ENCODE data around the gene CD84. TPM values are rescaled to one million over a fixed set of nuclear protein-coding genes. Genes with fewer than 3 reads are reported as not detected.

The CD84 gene
- total RNA-seq, 1 donor from 2014 or later: 8.1 TPM

DNA sequence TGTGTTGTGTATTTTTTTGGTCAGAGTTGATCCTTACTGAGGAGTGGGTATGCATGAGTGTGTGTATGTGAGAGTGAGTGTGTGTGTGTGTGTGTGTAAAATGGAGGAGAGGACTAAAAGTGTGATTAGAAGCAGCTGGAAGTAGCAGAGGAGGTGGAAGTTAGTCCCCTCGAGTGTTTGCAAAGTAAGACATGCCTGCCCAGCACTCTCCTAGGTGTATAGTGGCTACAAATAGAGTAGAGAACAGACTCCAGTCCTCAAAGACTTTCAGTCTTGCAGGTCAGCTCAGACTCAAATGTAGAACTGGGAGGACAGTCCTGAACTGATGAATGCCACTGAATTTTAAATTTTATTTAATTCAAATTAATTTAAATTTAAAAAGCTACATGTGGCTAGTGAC lies 39.0 kb upstream of the CD84 start:
- Histone ChIP-seq H3K27me3 (no peaks in the 10 kb centered on the region), H3K36me3 (no peaks in the 10 kb centered on the region), H3K4me3 (no peak overlapping the region), H3K9me3 (no peaks in the 10 kb centered on the region), H3K27ac (no peak overlapping the region), H3K4me1 (no peaks in the 10 kb centered on the region)
- TF ChIP-seq POLR2AphosphoS5 (IDR thresholded peaks at IDR 0.05; ENCODE audit: insufficient read depth in 1 of 2, low read depth in 1 of 2) (no peak), POLR2A (IDR thresholded peaks at IDR 0.05) (no peak)
- TF ChIP-seq, protein P1, sequence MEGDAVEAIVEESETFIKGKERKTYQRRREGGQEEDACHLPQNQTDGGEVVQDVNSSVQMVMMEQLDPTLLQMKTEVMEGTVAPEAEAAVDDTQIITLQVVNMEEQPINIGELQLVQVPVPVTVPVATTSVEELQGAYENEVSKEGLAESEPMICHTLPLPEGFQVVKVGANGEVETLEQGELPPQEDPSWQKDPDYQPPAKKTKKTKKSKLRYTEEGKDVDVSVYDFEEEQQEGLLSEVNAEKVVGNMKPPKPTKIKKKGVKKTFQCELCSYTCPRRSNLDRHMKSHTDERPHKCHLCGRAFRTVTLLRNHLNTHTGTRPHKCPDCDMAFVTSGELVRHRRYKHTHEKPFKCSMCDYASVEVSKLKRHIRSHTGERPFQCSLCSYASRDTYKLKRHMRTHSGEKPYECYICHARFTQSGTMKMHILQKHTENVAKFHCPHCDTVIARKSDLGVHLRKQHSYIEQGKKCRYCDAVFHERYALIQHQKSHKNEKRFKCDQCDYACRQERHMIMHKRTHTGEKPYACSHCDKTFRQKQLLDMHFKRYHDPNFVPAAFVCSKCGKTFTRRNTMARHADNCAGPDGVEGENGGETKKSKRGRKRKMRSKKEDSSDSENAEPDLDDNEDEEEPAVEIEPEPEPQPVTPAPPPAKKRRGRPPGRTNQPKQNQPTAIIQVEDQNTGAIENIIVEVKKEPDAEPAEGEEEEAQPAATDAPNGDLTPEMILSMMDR (IDR thresholded peaks at IDR 0.05): no peak
- DNase-seq (ENCODE audit: extremely low spot score in 2 of 2): no peak
- intact Hi-C loops (cut with DNase I): no loop called here

DNA sequence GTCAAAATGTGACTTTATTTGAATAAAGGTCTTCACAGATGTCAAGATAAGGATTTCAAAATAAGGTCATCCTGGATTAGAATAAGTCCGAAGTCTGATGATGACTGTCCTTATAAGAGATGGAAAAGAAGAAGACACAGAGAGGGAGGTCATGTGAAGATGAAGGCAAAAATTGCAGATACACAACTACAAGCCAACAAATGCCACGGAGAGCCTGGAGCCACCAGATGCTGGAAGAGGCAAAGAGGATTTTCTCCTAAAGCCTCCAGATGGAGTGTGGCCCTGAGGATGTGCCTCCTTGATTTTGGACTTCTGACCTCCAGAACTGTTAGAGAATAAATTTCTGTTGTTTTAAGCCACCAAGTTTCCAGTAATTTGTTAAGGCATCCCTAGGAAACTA lies 36.4 kb upstream of the CD84 start:
- H3K27me3 ChIP-seq: no peaks in the 10 kb centered on the region
- no peak overlapping the region for H3K27ac ChIP-seq
- H3K9me3 ChIP-seq: no peaks in the 10 kb centered on the region
- DNase-seq (ENCODE audit: extremely low spot score in 2 of 2): no peak
- H3K4me3 ChIP-seq: no peak overlapping the region
- TF ChIP-seq POLR2AphosphoS5 (IDR thresholded peaks at IDR 0.05; ENCODE audit: insufficient read depth in 1 of 2, low read depth in 1 of 2) (no peak), POLR2A (IDR thresholded peaks at IDR 0.05) (no peak)
- TF ChIP-seq, protein P1 (IDR thresholded peaks at IDR 0.05): no peak
- no peaks in the 10 kb centered on the region for H3K36me3 ChIP-seq
- intact Hi-C loops (cut with DNase I): no loop called here
- no peaks in the 10 kb centered on the region for H3K4me1 ChIP-seq

GRCh38 chr1:160614410-160614809 lies 35.1 kb upstream of the CD84 start:
- H3K27ac ChIP-seq: no peak overlapping the region
- no peak for DNase-seq (ENCODE audit: extremely low spot score in 2 of 2)
- intact Hi-C loops (cut with DNase I): no loop called here
- TF ChIP-seq POLR2AphosphoS5 (IDR thresholded peaks at IDR 0.05; ENCODE audit: insufficient read depth in 1 of 2, low read depth in 1 of 2) (no peak), POLR2A (IDR thresholded peaks at IDR 0.05) (no peak)
- TF ChIP-seq, protein P1 (IDR thresholded peaks at IDR 0.05): no peak
- no peak overlapping the region for H3K4me3 ChIP-seq
- no peaks in the 10 kb centered on the region for H3K36me3 ChIP-seq
- no peaks in the 10 kb centered on the region for H3K27me3 ChIP-seq
- no peaks in the 10 kb centered on the region for H3K9me3 ChIP-seq
- H3K4me1 ChIP-seq: no peaks in the 10 kb centered on the region

DNA sequence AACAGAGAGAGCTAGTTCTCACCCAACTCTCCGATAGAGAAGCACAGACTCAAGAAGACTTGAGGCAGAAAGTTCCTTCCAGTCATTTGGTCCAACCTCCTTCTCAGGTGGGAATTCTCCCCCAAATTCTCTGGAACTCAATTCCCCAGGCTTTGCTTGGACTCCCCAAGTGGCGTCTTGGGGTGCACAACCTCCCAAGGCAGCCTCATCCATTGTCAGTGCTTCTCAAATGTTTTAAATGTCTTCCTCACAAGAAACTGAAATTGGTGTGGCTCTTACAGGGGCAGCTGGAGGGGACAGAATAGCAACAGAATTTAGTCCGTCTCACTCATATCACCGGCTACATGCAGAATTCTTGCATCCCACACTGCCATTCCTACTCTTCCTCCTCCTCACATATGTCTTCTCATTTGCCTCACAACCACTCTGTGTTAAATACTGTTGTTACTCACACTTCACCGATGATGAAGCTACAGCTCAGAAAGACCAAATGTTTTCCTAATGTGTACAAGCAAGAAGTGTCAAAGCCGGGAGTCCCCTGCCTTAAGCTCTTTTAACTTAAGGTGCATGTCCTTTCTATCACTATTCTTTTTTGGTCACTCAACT lies 33.4 kb upstream of the CD84 start:
- H3K4me3 ChIP-seq: no peak overlapping the region
- no peaks in the 10 kb centered on the region for H3K27me3 ChIP-seq
- DNase-seq (ENCODE audit: extremely low spot score in 2 of 2): no peak
- H3K36me3 ChIP-seq: no peaks in the 10 kb centered on the region
- intact Hi-C loops (cut with DNase I): no loop called here
- H3K27ac ChIP-seq: no peak overlapping the region
- H3K9me3 ChIP-seq: no peaks in the 10 kb centered on the region
- TF ChIP-seq POLR2A (IDR thresholded peaks at IDR 0.05) (no peak), POLR2AphosphoS5 (IDR thresholded peaks at IDR 0.05; ENCODE audit: insufficient read depth in 1 of 2, low read depth in 1 of 2) (no peak)
- TF ChIP-seq, protein P1 (IDR thresholded peaks at IDR 0.05): no peak
- no peaks in the 10 kb centered on the region for H3K4me1 ChIP-seq

DNA sequence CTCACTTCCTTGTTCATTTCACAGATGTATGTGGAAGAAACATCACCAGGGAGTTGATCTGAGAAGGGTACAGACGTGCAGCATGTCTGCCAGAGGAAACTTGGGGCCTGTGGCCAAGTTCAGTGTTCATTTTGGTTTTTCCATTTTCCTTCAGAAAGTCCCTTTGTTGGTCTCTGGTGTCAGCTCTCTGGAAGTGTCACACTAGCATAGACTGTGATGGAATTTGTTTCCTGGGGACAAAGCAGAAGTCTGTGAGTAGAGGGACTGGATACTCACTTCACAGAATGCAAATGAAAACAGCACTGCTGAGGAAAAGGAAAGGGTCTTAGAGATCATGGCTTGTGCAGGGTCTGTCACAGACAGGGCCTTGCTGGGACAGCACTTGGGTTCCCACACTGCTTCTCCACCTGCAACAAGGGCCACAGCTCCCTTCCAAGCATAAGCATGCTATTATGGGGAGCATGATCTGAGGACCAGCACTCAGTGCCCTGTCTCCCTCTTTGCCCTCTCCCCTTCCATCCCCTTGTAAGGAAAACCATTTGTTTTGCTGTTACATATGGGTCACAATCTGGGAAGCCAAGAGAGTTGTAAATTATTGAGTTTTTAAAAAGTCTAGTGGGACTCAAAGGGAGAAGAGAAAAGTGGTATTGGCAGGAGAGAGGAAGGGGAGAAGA lies 31.4 kb upstream of the CD84 start:
- Histone ChIP-seq H3K36me3 (no peaks in the 10 kb centered on the region), H3K27ac (no peak overlapping the region), H3K27me3 (no peaks in the 10 kb centered on the region), H3K4me3 (no peak overlapping the region), H3K9me3 (no peaks in the 10 kb centered on the region), H3K4me1 (no peaks in the 10 kb centered on the region)
- intact Hi-C loops (cut with DNase I): no loop called here
- TF ChIP-seq POLR2A (IDR thresholded peaks at IDR 0.05) (no peak), POLR2AphosphoS5 (IDR thresholded peaks at IDR 0.05; ENCODE audit: insufficient read depth in 1 of 2, low read depth in 1 of 2) (no peak)
- TF ChIP-seq, protein P1 (IDR thresholded peaks at IDR 0.05): no peak
- DNase-seq (ENCODE audit: extremely low spot score in 2 of 2): no peak
